ENCODE data around the gene LEF1. TPM values are rescaled to one million over a fixed set of nuclear protein-coding genes. Genes with fewer than 3 reads are reported as not detected.

LEF1 gene
- total RNA-seq, 1 donor from 2014 or later: 175 TPM

DNA sequence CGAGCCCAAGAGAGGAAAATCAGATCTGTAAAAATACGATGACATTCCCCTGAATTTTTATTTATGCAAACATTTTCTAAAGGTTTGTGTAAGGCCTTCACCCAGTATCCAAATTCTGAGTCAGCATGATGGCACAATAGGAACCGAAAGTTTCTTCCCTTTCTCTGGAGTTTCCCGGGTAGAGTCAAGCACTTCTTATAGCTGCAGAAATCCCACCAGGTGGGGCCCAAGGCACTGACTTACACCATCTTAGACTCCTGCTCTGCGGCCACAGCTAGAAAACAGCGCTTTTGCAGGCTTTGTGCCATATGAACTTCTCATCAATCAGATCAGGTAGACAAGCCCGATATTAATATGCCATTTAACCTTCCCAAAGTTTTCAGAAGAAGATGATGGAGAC lies 13.4 kb downstream of the LEF1 start:
- intact Hi-C loops (cut with micrococcal nuclease): loop anchor here (1.0 kb wide), 1 partner anchor 9 kb away; no protein-coding TSS in a partner anchor

GRCh38 chr4:108152980-108153379 lies 15.8 kb downstream of the LEF1 start:
- intact Hi-C loops (cut with micrococcal nuclease): no loop called here

- intact Hi-C loops (cut with micrococcal nuclease): no loop called here
Measured at GRCh38 chr4:108149588-108150380, 18.9 kb downstream of the LEF1 start.

- intact Hi-C loops (cut with micrococcal nuclease): no loop called here
Measured at GRCh38 chr4:108148316-108148715, 20.4 kb downstream of the LEF1 start.

DNA sequence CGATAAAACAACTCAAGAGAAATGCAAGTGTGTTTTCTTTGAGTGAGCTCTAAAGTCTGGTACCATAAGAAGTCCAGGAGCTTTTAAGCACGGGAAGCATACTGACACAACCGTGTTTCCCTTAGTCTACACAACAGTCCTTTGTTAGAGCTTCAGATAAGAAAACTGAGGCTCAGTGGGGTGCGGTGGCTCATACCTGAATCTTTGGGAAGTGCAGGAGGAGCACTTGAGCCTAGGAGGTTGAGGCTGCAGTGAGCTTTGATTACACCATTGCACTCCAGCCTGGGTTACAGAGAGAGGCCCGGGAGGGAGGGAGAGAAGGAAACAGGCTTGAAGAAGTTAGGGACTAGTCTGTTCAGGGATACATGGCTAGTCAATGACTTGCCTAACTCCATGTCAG lies 21.9 kb downstream of the LEF1 start:
- intact Hi-C loops (cut with micrococcal nuclease): loop anchor here (1.0 to 2.0 kb wide), 3 partner anchors 8 to 38 kb away; no protein-coding TSS in a partner anchor

GRCh38 chr4:108146336-108146735 lies 22.4 kb downstream of the LEF1 start:
- intact Hi-C loops (cut with micrococcal nuclease): loop anchor here (1.0 to 2.0 kb wide), 3 partner anchors 9 to 38 kb away; no protein-coding TSS in a partner anchor

GRCh38 chr4:108144451-108144850 lies 24.3 kb downstream of the LEF1 start:
- intact Hi-C loops (cut with micrococcal nuclease): no loop called here

GRCh38 chr4:108143515-108143914 lies 25.2 kb downstream of the LEF1 start:
- intact Hi-C loops (cut with micrococcal nuclease): no loop called here

GRCh38 chr4:108142870-108143269 lies 25.9 kb downstream of the LEF1 start:
- intact Hi-C loops (cut with micrococcal nuclease): no loop called here

- intact Hi-C loops (cut with micrococcal nuclease): no loop called here
Measured at GRCh38 chr4:108141213-108141950, 27.4 kb downstream of the LEF1 start.

GRCh38 chr4:108140328-108140727 lies 28.4 kb downstream of the LEF1 start:
- intact Hi-C loops (cut with micrococcal nuclease): no loop called here

GRCh38 chr4:108139089-108139488 lies 29.6 kb downstream of the LEF1 start:
- intact Hi-C loops (cut with micrococcal nuclease): loop anchor here (1.0 kb wide), 1 partner anchor 20 kb away; no protein-coding TSS in a partner anchor

DNA sequence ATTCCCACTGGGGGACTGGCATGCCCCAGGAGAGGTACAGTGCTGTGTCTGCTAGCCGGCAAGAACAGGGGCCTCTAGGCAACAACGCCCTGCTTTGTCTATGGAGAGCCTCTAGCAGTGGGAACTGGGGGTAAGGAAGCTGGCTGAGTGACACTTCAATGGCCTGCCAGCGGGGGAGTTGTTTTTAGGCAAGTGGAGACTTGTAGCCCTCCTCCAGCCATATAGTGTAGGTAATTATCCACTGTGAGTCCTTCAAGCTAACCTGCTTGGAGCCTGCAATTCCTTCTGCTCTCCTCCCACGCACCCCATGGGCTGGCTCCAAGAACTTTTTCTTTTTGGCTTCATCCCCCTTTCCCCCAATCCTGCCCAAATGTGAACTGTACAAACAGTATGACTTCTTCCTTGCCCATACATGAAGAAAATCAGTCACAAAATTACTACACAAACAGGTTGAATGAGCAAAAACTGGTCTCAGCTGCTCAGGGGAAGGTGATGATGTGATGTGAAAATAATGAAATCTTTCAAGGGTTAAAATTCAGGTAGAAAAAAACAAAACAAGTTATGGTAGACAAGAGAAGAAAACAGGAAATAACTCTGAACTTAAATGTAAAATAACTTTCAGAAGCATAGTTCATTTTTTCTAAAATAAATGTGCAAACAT lies 33.1 kb downstream of the LEF1 start:
- intact Hi-C loops (cut with micrococcal nuclease): no loop called here

DNA sequence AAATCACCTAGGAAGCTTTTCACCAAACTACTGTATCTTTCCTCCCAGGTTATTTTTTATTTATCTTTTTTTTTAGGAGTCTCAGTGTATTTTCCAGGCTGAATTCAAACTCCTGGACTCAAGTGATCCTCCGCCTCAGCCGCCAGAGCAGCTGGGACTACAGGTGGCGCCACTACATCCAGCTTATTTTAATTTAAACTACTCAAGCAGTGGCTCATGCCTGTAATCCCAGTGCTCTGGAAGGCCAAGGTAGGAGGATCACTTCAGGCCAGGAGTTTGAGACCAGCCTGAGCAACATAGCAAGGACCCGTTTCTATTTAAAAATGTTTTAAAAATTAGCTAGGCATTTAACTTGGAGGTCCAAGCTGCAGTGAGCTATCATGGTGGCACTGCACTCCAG lies 37.8 kb downstream of the LEF1 start:
- intact Hi-C loops (cut with micrococcal nuclease): no loop called here

DNA sequence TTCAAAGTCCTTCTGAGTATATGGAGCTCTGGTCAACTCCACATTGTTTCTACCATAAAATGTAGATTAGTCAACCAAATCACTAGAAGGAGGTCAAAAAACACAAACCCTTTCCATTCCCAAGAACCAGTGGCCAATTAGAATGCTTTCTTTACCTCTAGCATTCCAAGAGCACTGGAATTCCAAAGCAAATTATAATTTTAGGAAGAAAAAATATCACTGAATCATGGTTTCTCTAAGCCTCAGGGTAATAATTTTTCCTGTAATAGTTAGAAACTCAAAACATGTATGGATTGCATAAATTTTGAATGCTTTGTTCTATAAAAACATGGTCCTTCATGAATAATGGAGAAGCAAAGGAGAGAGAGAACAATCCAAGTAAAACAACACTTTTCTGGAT lies 39.5 kb downstream of the LEF1 start:
- intact Hi-C loops (cut with micrococcal nuclease): no loop called here

DNA sequence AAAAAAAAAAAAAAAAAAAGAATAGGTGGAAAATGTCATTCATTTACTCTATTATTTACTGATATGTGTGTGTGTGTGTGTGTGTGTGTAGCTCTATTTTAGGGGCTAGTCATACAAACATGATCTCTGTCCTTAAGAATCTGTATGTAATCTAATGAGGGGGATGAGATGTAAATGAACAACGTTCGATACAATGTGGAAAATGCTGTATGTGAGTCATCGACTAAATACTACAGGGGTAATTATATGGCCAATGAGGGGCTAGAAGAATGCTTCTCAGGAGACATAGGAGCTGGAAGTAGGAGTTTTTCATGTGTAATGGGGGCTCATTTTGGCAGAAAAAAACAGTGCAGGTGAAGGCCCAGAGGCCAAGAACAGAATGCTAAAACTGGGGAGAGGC lies 41.9 kb downstream of the LEF1 start:
- intact Hi-C loops (cut with micrococcal nuclease): no loop called here

DNA sequence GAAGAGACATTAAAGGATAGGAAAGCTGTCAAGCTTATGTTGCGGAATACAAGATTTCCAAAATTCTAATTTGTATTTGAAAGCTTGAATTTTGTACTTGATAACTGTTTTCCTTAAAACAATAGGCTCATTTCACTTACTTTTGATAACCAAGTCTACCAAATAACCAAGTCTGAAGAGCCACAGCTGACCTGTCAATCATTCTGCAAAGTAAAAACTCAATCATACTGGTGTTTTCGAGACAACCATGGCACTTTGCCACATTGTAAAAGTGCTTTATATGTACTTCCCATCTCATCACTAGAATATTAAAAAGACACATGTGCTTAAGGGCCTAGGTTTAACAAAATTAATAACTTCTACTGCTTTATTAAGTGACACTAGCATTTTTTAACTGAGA lies 47.9 kb downstream of the LEF1 start:
- intact Hi-C loops (cut with micrococcal nuclease): no loop called here

DNA sequence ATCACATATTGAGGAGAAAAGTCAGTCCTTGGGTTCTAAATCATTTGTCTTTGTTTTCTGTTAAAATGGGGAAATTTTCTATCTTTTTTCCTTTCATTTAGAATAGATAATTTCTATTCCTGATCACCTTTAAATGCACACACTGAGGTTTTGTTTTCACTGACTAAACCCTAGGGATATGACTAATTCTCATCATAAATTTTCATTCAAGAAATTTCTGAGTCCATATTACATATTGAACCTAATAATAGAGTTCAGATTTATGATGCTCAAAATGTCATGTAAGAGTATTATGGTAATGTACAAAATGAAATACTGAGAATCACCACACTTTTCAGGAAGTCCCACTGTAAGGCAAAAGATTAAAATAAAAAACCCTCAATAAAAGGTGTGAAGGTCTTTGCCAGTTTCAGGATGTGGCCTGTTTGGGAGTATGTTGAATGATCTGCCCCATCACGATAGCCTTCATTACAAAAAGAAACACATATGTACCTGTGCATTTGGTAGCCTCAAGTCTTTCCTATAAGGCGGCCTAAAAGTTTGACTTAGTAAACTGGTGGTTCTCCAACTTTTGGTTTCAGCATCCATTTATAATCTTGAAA lies 49.4 kb downstream of the LEF1 start:
- intact Hi-C loops (cut with micrococcal nuclease): loop anchor here (1.0 kb wide), 1 partner anchor 20 kb away; no protein-coding TSS in a partner anchor

GRCh38 chr4:108118505-108118904 lies 50.2 kb downstream of the LEF1 start:
- intact Hi-C loops (cut with micrococcal nuclease): loop anchor here (1.0 kb wide), 1 partner anchor 10 kb away; no protein-coding TSS in a partner anchor

- intact Hi-C loops (cut with micrococcal nuclease): loop anchor here (1.0 kb wide), 1 partner anchor 9 kb away; no protein-coding TSS in a partner anchor
Measured at GRCh38 chr4:108117418-108118182, 51.1 kb downstream of the LEF1 start.
